Fibroblast of villous mesenchyme (primary cell): ENCODE data around the gene GFOD2. TPM values are rescaled to one million over a fixed set of nuclear protein-coding genes. Genes with fewer than 3 reads are reported as not detected.
"Not testable (repeated sequence)": the region's sequence is repeated elsewhere in the genome, so short reads cannot be mapped to it uniquely, and the experiment has no call there.

Source experiments
- DNase-seq: peaks from one replicate; pipeline ENCODE4 v3.0.0-alpha.2; 2010; ENCODE audit warnings: low read depth
- H3K4me3 ChIP-seq: 2 replicates; pipeline ENCODE4 v1.5.1; 2011; ENCODE audit warnings: low read depth, mild to moderate bottlenecking, low read length
- CTCF ChIP-seq: IDR thresholded peaks from 2 replicates; pipeline ENCODE4 v1.5.1; 2012; ENCODE audit warnings: low read depth, mild to moderate bottlenecking, low read length; ENCODE audit not compliant: insufficient read depth
- total RNA-seq: library from RNA; depleted of rRNA; stranded (reverse); fragments of >200 nt; gene quantifications from 2 replicates; pipeline ENCODE4 v1.2.3, GENCODE V29; 2012

The GFOD2 gene
- total RNA-seq, 1 donor, result 15.5 TPM

- no peak for TF ChIP-seq CTCF
- DNase-seq, result no peak
- no peak overlapping the region for H3K4me3 ChIP-seq
These were observed 42.8 kb upstream of the GFOD2 start for GRCh38 chr16:67761924-67762323.

- no peak for DNase-seq
- no peak overlapping the region for H3K4me3 ChIP-seq
- no peak for TF ChIP-seq CTCF
These were observed 41.8 kb upstream of the GFOD2 start for GRCh38 chr16:67760956-67761230.

DNA sequence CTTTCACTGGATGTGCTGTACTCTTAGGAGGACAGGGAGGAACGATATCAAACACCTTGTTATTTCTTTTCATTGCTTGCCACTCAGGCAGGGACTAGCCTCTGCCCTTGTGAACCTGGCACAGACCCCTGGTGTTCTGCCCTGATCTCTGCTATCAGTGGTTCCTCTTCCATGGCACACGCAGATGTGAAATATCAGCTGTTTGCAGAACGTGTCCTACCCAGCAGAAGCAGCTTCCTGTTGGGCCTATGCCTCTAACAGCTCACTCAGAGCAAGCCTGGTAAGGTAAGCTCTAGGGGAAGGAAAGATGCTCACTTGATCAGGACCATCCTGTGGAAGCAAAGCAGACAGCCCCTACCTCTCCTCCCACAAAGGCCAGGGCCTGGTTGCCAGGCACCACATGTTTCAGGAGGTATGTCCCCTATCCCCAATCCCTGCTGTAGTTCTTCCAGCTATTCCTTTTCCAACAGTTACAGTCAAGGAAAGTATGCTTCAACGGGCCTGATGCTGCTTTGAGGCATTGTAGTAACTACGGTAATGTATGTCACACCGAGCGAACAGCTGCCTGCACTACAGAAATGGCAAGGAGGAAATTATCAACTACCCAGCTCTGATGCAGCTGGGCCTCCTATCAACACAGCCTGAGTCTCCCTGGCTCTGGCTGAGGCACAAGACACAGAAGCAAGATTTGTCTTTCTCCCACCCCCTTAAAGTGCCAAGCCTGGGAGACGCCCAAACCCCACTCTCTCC is 41.3 kb upstream of the GFOD2 start:
- DNase-seq, result no peak
- TF ChIP-seq CTCF, result no peak
- no peak overlapping the region for H3K4me3 ChIP-seq

- DNase-seq, result no peak
- no peak for TF ChIP-seq CTCF
- no peak overlapping the region for H3K4me3 ChIP-seq
These were observed 39.9 kb upstream of the GFOD2 start for GRCh38 chr16:67758966-67759365.

- no peak for DNase-seq
- TF ChIP-seq CTCF, result no peak
These were observed 38.9 kb upstream of the GFOD2 start for GRCh38 chr16:67758006-67758405.

GRCh38 chr16:67752641-67753040 is 33.5 kb upstream of the GFOD2 start:
- no peak overlapping the region for H3K4me3 ChIP-seq
- DNase-seq, result no peak
- no peak for TF ChIP-seq CTCF

More at GRCh38 chr16:67758006-67758405, 38.9 kb upstream of the GFOD2 start:
- H3K4me3 ChIP-seq, result no peak overlapping the region

GRCh38 chr16:67751331-67751730 is 32.2 kb upstream of the GFOD2 start:
- DNase-seq, H3K4me3 ChIP-seq: not testable (repeated sequence)
